ENCODE results near the gene ACHE.

- TF ChIP-seq, protein P1, sequence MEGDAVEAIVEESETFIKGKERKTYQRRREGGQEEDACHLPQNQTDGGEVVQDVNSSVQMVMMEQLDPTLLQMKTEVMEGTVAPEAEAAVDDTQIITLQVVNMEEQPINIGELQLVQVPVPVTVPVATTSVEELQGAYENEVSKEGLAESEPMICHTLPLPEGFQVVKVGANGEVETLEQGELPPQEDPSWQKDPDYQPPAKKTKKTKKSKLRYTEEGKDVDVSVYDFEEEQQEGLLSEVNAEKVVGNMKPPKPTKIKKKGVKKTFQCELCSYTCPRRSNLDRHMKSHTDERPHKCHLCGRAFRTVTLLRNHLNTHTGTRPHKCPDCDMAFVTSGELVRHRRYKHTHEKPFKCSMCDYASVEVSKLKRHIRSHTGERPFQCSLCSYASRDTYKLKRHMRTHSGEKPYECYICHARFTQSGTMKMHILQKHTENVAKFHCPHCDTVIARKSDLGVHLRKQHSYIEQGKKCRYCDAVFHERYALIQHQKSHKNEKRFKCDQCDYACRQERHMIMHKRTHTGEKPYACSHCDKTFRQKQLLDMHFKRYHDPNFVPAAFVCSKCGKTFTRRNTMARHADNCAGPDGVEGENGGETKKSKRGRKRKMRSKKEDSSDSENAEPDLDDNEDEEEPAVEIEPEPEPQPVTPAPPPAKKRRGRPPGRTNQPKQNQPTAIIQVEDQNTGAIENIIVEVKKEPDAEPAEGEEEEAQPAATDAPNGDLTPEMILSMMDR (IDR thresholded peaks at IDR 0.05) = no peak
- no peak for TF ChIP-seq POLR2AphosphoS5 (IDR thresholded peaks at IDR 0.05; ENCODE audit: low read depth, low read length)
Measured at GRCh38 chr7:100878013-100878412, 17.7 kb downstream of the ACHE start.
